ENCODE data around the gene CECR2. TPM values are rescaled to one million over a fixed set of nuclear protein-coding genes. Genes with fewer than 3 reads are reported as not detected.

The CECR2 gene
- total and polyA plus RNA-seq, 2 of the 8 experiments (the other 6 are each of a cell fraction or from before 2014, with no cell fraction given): 18.3 to 123 TPM

- no peak for DNase-seq (ENCODE audit: low read depth in 1 of 2, low spot score in 2 of 2)
- Histone ChIP-seq H3K4me1 (replicated peaks in 1 of 4; ENCODE audit: control insufficient read depth in 3 of 4, insufficient read depth in 4 of 4, low read length in 3 of 4) (peaks cover 0 to 3% (median 0%) of the 10 kb centered on the region in 4 experiments; a peak in 4 of 7 replicates), H3K27ac (ENCODE audit: low read depth, low read length) (no peak overlapping the region), H3K79me1 (ENCODE audit: low read depth, low read length) (no peaks in the 10 kb centered on the region), H3K14ac (ENCODE audit: insufficient read length) (no peak overlapping the region), H3K9me3 (ENCODE audit: insufficient read depth in 2 of 2, low read depth in 1 of 2, low read length in 1 of 2) (no peaks in the 10 kb centered on the region), H3K27me3 (replicated peaks in 1 of 4; ENCODE audit: control insufficient read depth in 3 of 4, extremely low read depth in 1 of 4, insufficient read depth in 3 of 4, low read length in 3 of 4) (no peaks in the 10 kb centered on the region), H4K20me1 (replicated peaks in 1 of 2; ENCODE audit: control insufficient read depth in 1 of 2, insufficient read depth in 2 of 2, low read length in 2 of 2) (no peaks in the 10 kb centered on the region), H2AK5ac (ENCODE audit: low read depth, low read length) (no peak overlapping the region), H2BK12ac (ENCODE audit: low read depth, low read length) (no peak overlapping the region), H2BK5ac (ENCODE audit: low read depth, low read length) (no peak overlapping the region), H2AFZ (ENCODE audit: low read length) (0 out of 2 replicates have a peak overlapping the region, but pooled peaks have one; percentile 17), H3K79me2 (ENCODE audit: control insufficient read depth in 1 of 2, insufficient read depth in 2 of 2, low read length in 2 of 2) (no peaks in the 10 kb centered on the region), H4K5ac (ENCODE audit: insufficient read length, low read depth, low read length) (no peak overlapping the region), H2BK20ac (ENCODE audit: low read length) (no peak overlapping the region), H3K56ac (replicated peaks; ENCODE audit: insufficient read length, low read depth, low read length) (no peak overlapping the region), H3K4ac (replicated peaks; ENCODE audit: insufficient read length, low read depth, low read length) (no peak overlapping the region), H4K8ac (ENCODE audit: extremely low read depth, insufficient read depth, low read length) (peak overlapping the region; percentile 14; the same call in 1 of the 2 replicates), H2BK120ac (replicated peaks; ENCODE audit: low read depth, low read length) (no peak overlapping the region), H3K9ac (replicated peaks in 1 of 4; ENCODE audit: extremely low read depth in 1 of 4, low read depth in 3 of 4, low read length in 3 of 4) (no peak overlapping the region), H2BK15ac (ENCODE audit: low read length) (0 out of 2 replicates have a peak overlapping the region, but pooled peaks have one; percentile 1), H3K23ac (ENCODE audit: insufficient read length) (no peak overlapping the region), H3K18ac (ENCODE audit: extremely low read depth, low read length) (no peak overlapping the region; the same call in 1 of the 2 replicates), H3K23me2 (ENCODE audit: low read depth, low read length) (peaks cover 1% of the 10 kb centered on the region; the same call in 1 of the 2 replicates), H4K91ac (replicated peaks; ENCODE audit: insufficient read length, low read length) (no peak overlapping the region), H3K36me3 (ENCODE audit: control insufficient read depth in 2 of 4, insufficient read depth in 4 of 4, low read length in 3 of 4) (no peaks in the 10 kb centered on the region), H3K4me2 (ENCODE audit: insufficient read depth in 1 of 2, low read depth in 2 of 2, low read length in 2 of 2) (no peak overlapping the region), H3K4me3 (ENCODE audit: extremely low read depth in 1 of 4, insufficient read depth in 2 of 4, low read depth in 3 of 4, low read length in 4 of 4) (no peak overlapping the region)
- ChIA-PET POLR2A (ENCODE audit: partially characterized antibody) (interaction anchor here (0.7 to 2.8 kb wide), 5 partner anchors 10 to 58 kb away, joined by 3 to 18 read pairs (median 3); partner anchors contain the start of genes BCL2L13 and SLC25A18), CTCF (ENCODE audit: partially characterized antibody) (interaction anchor here (0.9 to 4.1 kb wide), 5 partner anchors 8 to 347 kb away, joined by 4 to 27 read pairs (median 8); no protein-coding TSS in a partner anchor)
- no peak for FAIRE-seq
- 93% methylated on average over 17 of the region's 21 CpGs; no CpG with 5 or more reads in 1 of the 2 experiments for whole genome bisulfite sequencing, 2 experiments (ENCODE audit: extremely low coverage in 1 of 2, insufficient coverage in 1 of 2, insufficient read length in 1 of 2, insufficient replicate concordance in 2 of 2, low coverage in 1 of 2, low lambda C conversion rate in 2 of 2, missing lambda C conversion rate in 1 of 2)
- TF ChIP-seq SRF (IDR thresholded peaks at IDR 0.05; ENCODE audit: low read depth, low read length) (no peak), SUZ12 (IDR thresholded peaks at IDR 0.05; ENCODE audit: low read length) (no peak), MAX (IDR thresholded peaks at IDR 0.05) (no peak), POLR2AphosphoS5 (IDR thresholded peaks at IDR 0.05; ENCODE audit: low read depth, low read length) (no peak), BCL11A (IDR thresholded peaks at IDR 0.05; ENCODE audit: low read depth in 2 of 2, low read length in 2 of 2) (no peak), KDM5A (IDR thresholded peaks at IDR 0.05; ENCODE audit: low read length) (no peak), SP4 (IDR thresholded peaks at IDR 0.05; ENCODE audit: low read length) (no peak), ATF2 (IDR thresholded peaks at IDR 0.05; ENCODE audit: low read length) (no peak), CBX8 (IDR thresholded peaks at IDR 0.05; ENCODE audit: borderline replicate concordance, low read depth, low read length) (no peak), KDM4A (IDR thresholded peaks at IDR 0.05; ENCODE audit: low read depth, low read length, severe bottlenecking) (no peak), JUND (IDR thresholded peaks at IDR 0.05; ENCODE audit: low read length) (no peak), ASH2L (IDR thresholded peaks at IDR 0.05; ENCODE audit: low read length) (no peak)
Measured at GRCh38 chr22:17581056-17581455, 211.8 kb downstream of the CECR2 start.
